SK-N-SH (cell line): Measurements from ENCODE around the gene PDF.

ENCODE experiments used
- EP300 ChIP-seq, 2 experiments: IDR thresholded peaks; 2 replicates each; pipeline versions ENCODE4 v1.4.0 to v1.6.1; 2012; ENCODE audit warnings: borderline replicate concordance in 1 of 2, low read depth in 1 of 2, low read length in 1 of 2
- FOSL2 ChIP-seq: IDR thresholded peaks from 2 replicates; pipeline ENCODE4 v1.4.0; 2012; ENCODE audit warnings: low read depth, mild to moderate bottlenecking, moderate library complexity, borderline replicate concordance
- FOXM1 ChIP-seq: IDR thresholded peaks from 2 replicates; pipeline ENCODE4 v1.4.0; 2012; ENCODE audit warnings: low read depth, mild to moderate bottlenecking
- JUND ChIP-seq: IDR thresholded peaks from 2 replicates; pipeline ENCODE4 v1.4.0; 2012
- MEF2A ChIP-seq: IDR thresholded peaks from 2 replicates; pipeline ENCODE4 v1.4.0; 2012; ENCODE audit warnings: low read depth, borderline replicate concordance
- MXI1 ChIP-seq: IDR thresholded peaks from 2 replicates; pipeline ENCODE4 v1.6.1; 2012; ENCODE audit warnings: mild to moderate bottlenecking, low read depth, low read length, improper control_type of control experiment
- POLR2AphosphoS5 ChIP-seq: IDR thresholded peaks from 2 replicates; pipeline ENCODE4 v1.6.1; 2012; ENCODE audit warnings: low read depth, low read length
- RAD21 ChIP-seq: IDR thresholded peaks from 2 replicates; pipeline ENCODE4 v1.6.1; 2012; ENCODE audit warnings: mild to moderate bottlenecking, low read length
- RXRA ChIP-seq: IDR thresholded peaks from 2 replicates; pipeline ENCODE4 v1.4.0; 2012; ENCODE audit warnings: low read depth, mild to moderate bottlenecking, borderline replicate concordance
- TF ChIP-seq, protein P1 (sequence below): fragments of 200-600 bp; sonication (generic); IDR thresholded peaks from 2 replicates; pipeline ENCODE4 v1.6.1; 2017; ENCODE audit warnings: antibody characterized with exemption, mild to moderate bottlenecking, moderate library complexity
- TF ChIP-seq, protein P2 (sequence below): IDR thresholded peaks from 2 replicates; pipeline ENCODE4 v1.6.1; 2012; ENCODE audit warnings: mild to moderate bottlenecking, low read depth, low read length, moderate library complexity
- TF ChIP-seq, protein P3 (sequence below): IDR thresholded peaks from 2 replicates; pipeline ENCODE4 v1.4.0; 2012; ENCODE audit warnings: low read depth

DNA sequence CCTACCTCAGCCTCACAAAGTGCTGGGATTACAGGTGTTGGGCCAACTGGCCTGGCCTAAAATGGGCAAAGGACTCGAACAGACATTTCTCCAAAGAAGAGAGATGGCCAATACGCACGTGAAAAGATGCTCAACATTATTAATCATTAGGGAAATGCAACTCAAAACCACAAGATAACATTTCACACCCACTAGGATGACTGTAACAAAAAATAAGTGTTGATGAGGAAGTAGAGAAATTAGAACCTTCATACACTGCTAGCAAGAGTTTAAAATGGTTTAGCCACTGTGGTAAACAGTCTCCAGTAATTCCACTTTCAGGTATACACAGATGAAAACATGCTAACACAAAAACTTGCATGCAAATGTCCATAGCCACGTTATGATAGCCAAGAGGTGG lies 15.5 kb upstream of the PDF start:
- no peak for TF ChIP-seq MXI1
- no peak for TF ChIP-seq RAD21
- TF ChIP-seq, protein P1, sequence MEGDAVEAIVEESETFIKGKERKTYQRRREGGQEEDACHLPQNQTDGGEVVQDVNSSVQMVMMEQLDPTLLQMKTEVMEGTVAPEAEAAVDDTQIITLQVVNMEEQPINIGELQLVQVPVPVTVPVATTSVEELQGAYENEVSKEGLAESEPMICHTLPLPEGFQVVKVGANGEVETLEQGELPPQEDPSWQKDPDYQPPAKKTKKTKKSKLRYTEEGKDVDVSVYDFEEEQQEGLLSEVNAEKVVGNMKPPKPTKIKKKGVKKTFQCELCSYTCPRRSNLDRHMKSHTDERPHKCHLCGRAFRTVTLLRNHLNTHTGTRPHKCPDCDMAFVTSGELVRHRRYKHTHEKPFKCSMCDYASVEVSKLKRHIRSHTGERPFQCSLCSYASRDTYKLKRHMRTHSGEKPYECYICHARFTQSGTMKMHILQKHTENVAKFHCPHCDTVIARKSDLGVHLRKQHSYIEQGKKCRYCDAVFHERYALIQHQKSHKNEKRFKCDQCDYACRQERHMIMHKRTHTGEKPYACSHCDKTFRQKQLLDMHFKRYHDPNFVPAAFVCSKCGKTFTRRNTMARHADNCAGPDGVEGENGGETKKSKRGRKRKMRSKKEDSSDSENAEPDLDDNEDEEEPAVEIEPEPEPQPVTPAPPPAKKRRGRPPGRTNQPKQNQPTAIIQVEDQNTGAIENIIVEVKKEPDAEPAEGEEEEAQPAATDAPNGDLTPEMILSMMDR = no peak
- no peak for TF ChIP-seq JUND
- no peak for TF ChIP-seq POLR2AphosphoS5
- no peak for TF ChIP-seq FOXM1
- TF ChIP-seq FOSL2 = no peak
- no peak for TF ChIP-seq EP300 (IDR thresholded peaks at IDR 0.05; ENCODE audit: borderline replicate concordance in 1 of 2, low read depth in 1 of 2, low read length in 1 of 2)
- no peak for TF ChIP-seq MEF2A
- no peak for TF ChIP-seq RXRA
- TF ChIP-seq, protein P2, sequence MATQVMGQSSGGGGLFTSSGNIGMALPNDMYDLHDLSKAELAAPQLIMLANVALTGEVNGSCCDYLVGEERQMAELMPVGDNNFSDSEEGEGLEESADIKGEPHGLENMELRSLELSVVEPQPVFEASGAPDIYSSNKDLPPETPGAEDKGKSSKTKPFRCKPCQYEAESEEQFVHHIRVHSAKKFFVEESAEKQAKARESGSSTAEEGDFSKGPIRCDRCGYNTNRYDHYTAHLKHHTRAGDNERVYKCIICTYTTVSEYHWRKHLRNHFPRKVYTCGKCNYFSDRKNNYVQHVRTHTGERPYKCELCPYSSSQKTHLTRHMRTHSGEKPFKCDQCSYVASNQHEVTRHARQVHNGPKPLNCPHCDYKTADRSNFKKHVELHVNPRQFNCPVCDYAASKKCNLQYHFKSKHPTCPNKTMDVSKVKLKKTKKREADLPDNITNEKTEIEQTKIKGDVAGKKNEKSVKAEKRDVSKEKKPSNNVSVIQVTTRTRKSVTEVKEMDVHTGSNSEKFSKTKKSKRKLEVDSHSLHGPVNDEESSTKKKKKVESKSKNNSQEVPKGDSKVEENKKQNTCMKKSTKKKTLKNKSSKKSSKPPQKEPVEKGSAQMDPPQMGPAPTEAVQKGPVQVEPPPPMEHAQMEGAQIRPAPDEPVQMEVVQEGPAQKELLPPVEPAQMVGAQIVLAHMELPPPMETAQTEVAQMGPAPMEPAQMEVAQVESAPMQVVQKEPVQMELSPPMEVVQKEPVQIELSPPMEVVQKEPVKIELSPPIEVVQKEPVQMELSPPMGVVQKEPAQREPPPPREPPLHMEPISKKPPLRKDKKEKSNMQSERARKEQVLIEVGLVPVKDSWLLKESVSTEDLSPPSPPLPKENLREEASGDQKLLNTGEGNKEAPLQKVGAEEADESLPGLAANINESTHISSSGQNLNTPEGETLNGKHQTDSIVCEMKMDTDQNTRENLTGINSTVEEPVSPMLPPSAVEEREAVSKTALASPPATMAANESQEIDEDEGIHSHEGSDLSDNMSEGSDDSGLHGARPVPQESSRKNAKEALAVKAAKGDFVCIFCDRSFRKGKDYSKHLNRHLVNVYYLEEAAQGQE = no peak
- TF ChIP-seq, protein P3, sequence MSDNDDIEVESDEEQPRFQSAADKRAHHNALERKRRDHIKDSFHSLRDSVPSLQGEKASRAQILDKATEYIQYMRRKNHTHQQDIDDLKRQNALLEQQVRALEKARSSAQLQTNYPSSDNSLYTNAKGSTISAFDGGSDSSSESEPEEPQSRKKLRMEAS = no peak
